Esophagus (tissue), 2 donors: ENCODE measurements around the gene PBX1. TPM values are rescaled to one million over a fixed set of nuclear protein-coding genes. Genes with fewer than 3 reads are reported as not detected.

Source experiments
- H3K27ac ChIP-seq, 2 donors: one replicate each; pipeline ENCODE4 v1.5.1; 2013; ENCODE audit warnings: low read depth in 2 of 2, mild to moderate bottlenecking in 2 of 2, inconsistent platforms in 1 of 2, low read length in 1 of 2, moderate library complexity in 1 of 2
- H3K27me3 ChIP-seq, 2 donors: one replicate each; pipeline ENCODE4 v1.6.1; 2013; ENCODE audit warnings: low read length in 2 of 2, control low read depth in 1 of 2, mild to moderate bottlenecking in 1 of 2; ENCODE audit not compliant: insufficient read depth in 2 of 2, control insufficient read depth in 1 of 2
- H3K36me3 ChIP-seq, 2 donors: one replicate each; pipeline ENCODE4 v1.6.1; 2013; ENCODE audit warnings: low read length in 1 of 2; ENCODE audit not compliant: control insufficient read depth in 2 of 2, insufficient read depth in 2 of 2
- H3K4me1 ChIP-seq, 2 donors: one replicate each; pipeline ENCODE4 v1.6.1; 2013; ENCODE audit warnings: low read length in 1 of 2; ENCODE audit not compliant: control insufficient read depth in 2 of 2, insufficient read depth in 2 of 2
- H3K4me3 ChIP-seq, 2 donors: one replicate each; pipeline ENCODE4 v1.5.1; 2013; ENCODE audit warnings: low read length in 2 of 2, mild to moderate bottlenecking in 2 of 2, low read depth in 1 of 2, moderate library complexity in 1 of 2
- H3K9me3 ChIP-seq, 2 donors: one replicate each; pipeline ENCODE4 v1.6.1; 2013; ENCODE audit warnings: mild to moderate bottlenecking in 2 of 2, low read depth in 1 of 2, low read length in 1 of 2, moderate library complexity in 1 of 2; ENCODE audit not compliant: control insufficient read depth in 2 of 2, insufficient read depth in 1 of 2
- WGBS, 2 donors: extraction: QIAGEN DNeasy Blood & Tissue Kit; methylation state at CpG; one replicate each; pipeline ENCODE4 v1.1.7; 2013; 5-methylcytosine and 5-hydroxymethylcytosine counted together
- polyA plus RNA-seq, 2 donors: library from polyadenylated mRNA; stranded (reverse); fragments of 200-250 nt; gene quantifications; one replicate each; pipeline ENCODE4 v1.2.3, GENCODE V29; 2013
- donor health status: healthy with polysubstance abuse.
- donor health status: Bipolar disorder and iron deficiency.

Gene PBX1
- polyA plus RNA-seq, 2 donors, result 8.1 to 10.5 TPM

- H3K9me3 ChIP-seq, result no peaks in the 10 kb centered on the region
- H3K4me1 ChIP-seq, result peaks cover 3 to 9% of the 10 kb centered on the region in 2 donors
- H3K36me3 ChIP-seq, result peaks cover 0 to 2% of the 10 kb centered on the region in 2 donors
- H3K27me3 ChIP-seq, result no peaks in the 10 kb centered on the region
- WGBS, 2 donors, result 74% methylated on average over 8 of the region's 8 CpGs
- H3K4me3 ChIP-seq, result no peak overlapping the region
- H3K27ac ChIP-seq, result peak overlapping the region in 1 of 2 donors; percentile 16
Measured at GRCh38 chr1:164716992-164717703, 158.2 kb downstream of the PBX1 start.

GRCh38 chr1:164718821-164719220 is 159.8 kb downstream of the PBX1 start:
- peaks cover 3% of the 10 kb centered on the region in 2 donors for H3K4me1 ChIP-seq
- H3K27me3 ChIP-seq, result no peaks in the 10 kb centered on the region
- no peaks in the 10 kb centered on the region for H3K9me3 ChIP-seq
- H3K36me3 ChIP-seq, result no peaks in the 10 kb centered on the region
- WGBS, 2 donors, result 48 to 50% methylated on average over 1 of the region's 1 CpG
- peak overlapping the region in 1 of 2 donors; percentile 12 for H3K27ac ChIP-seq
- no peak overlapping the region for H3K4me3 ChIP-seq

GRCh38 chr1:164719676-164720439 is 160.9 kb downstream of the PBX1 start:
- Histone ChIP-seq H3K4me3 (no peak overlapping the region), H3K9me3 (no peaks in the 10 kb centered on the region), H3K4me1 (peaks cover 3% of the 10 kb centered on the region in 2 donors), H3K36me3 (no peaks in the 10 kb centered on the region), H3K27ac (peak overlapping the region in 1 of 2 donors; percentile 18), H3K27me3 (no peaks in the 10 kb centered on the region)
- WGBS, 2 donors, result 36 to 38% methylated on average over 8 of the region's 8 CpGs

- no peak overlapping the region for H3K4me3 ChIP-seq
- H3K36me3 ChIP-seq, result no peaks in the 10 kb centered on the region
- peaks cover 3% of the 10 kb centered on the region in 2 donors for H3K4me1 ChIP-seq
- 51% methylated on average over 7 of the region's 7 CpGs for WGBS, 2 donors
- no peaks in the 10 kb centered on the region for H3K9me3 ChIP-seq
- H3K27me3 ChIP-seq, result no peaks in the 10 kb centered on the region
- no peak overlapping the region for H3K27ac ChIP-seq
Measured at GRCh38 chr1:164720440-164721227, 161.7 kb downstream of the PBX1 start.

- H3K4me3 ChIP-seq, result no peak overlapping the region
- H3K9me3 ChIP-seq, result no peaks in the 10 kb centered on the region
- H3K27me3 ChIP-seq, result no peaks in the 10 kb centered on the region
- H3K4me1 ChIP-seq, result peaks cover 3% of the 10 kb centered on the region in 2 donors
- WGBS, 2 donors, result 16 to 19% methylated on average over 2 of the region's 2 CpGs
- no peak overlapping the region for H3K27ac ChIP-seq
- H3K36me3 ChIP-seq, result no peaks in the 10 kb centered on the region
Measured at GRCh38 chr1:164721228-164721496, 162.2 kb downstream of the PBX1 start.

GRCh38 chr1:164723296-164723798 is 164.4 kb downstream of the PBX1 start:
- Histone ChIP-seq H3K4me3 (no peak overlapping the region), H3K9me3 (no peaks in the 10 kb centered on the region), H3K27ac (peak overlapping the region in 1 of 2 donors; percentile 18), H3K27me3 (no peaks in the 10 kb centered on the region), H3K36me3 (no peaks in the 10 kb centered on the region), H3K4me1 (peaks cover 3% of the 10 kb centered on the region in 2 donors)
- WGBS, 2 donors, result 39 to 44% methylated on average over 9 of the region's 9 CpGs

- Histone ChIP-seq H3K9me3 (no peaks in the 10 kb centered on the region), H3K27ac (peak overlapping the region in 1 of 2 donors; percentile 8), H3K36me3 (no peaks in the 10 kb centered on the region), H3K4me1 (peaks cover 0 to 3% of the 10 kb centered on the region in 2 donors), H3K27me3 (no peaks in the 10 kb centered on the region), H3K4me3 (no peak overlapping the region)
- 30 to 43% methylated on average over 4 of the region's 4 CpGs for WGBS, 2 donors
Measured at GRCh38 chr1:164725401-164725800, 166.4 kb downstream of the PBX1 start.

- Histone ChIP-seq H3K36me3 (no peaks in the 10 kb centered on the region), H3K4me3 (no peak overlapping the region), H3K9me3 (no peaks in the 10 kb centered on the region), H3K27ac (no peak overlapping the region), H3K4me1 (peaks cover 0 to 3% of the 10 kb centered on the region in 2 donors), H3K27me3 (no peaks in the 10 kb centered on the region)
- 52 to 53% methylated on average over 2 of the region's 2 CpGs for WGBS, 2 donors
Measured at GRCh38 chr1:164726235-164726634, 167.3 kb downstream of the PBX1 start.

- Histone ChIP-seq H3K4me3 (no peak overlapping the region), H3K27ac (no peak overlapping the region), H3K9me3 (no peaks in the 10 kb centered on the region), H3K4me1 (no peaks in the 10 kb centered on the region), H3K27me3 (no peaks in the 10 kb centered on the region), H3K36me3 (no peaks in the 10 kb centered on the region)
- WGBS, 2 donors, result 85% methylated on average over 5 of the region's 5 CpGs
Measured at GRCh38 chr1:164728719-164729118, 169.7 kb downstream of the PBX1 start.
